Renal cortical epithelial cell (primary cell): ENCODE results near the gene LNX2. TPM values are rescaled to one million over a fixed set of nuclear protein-coding genes. Genes with fewer than 3 reads are reported as not detected.

Experiments used
- DNase-seq: peaks from one replicate; pipeline ENCODE4 v3.0.0-alpha.2; 2011; ENCODE audit warnings: low read depth
- total RNA-seq: library from RNA; depleted of rRNA; stranded (reverse); fragments of >200 nt; gene quantifications from 2 replicates; pipeline ENCODE4 v1.2.3, GENCODE V29; 2014

LNX2 gene
- total RNA-seq, 1 donor from 2014 or later: 16.5 TPM

DNA sequence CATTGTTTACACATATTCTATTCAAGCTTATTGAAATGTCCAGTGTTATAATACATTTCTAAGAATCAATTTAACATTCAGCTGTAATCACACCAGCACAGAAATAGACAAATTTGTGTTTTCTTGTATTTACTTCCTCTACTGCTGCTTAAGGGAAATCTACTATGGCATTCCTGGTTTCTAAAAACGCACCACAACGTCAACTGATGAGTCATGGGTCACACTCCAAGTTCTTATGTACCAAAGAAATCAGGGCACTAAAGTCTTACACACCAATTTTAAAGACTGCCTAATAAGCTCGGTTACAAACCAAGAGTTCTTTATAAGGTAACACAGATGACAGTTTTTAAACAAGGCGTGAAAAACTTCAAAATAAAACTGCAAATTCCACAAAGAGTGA, 13.2 kb downstream of the LNX2 start:
- DNase-seq: peak; percentile 93

DNA sequence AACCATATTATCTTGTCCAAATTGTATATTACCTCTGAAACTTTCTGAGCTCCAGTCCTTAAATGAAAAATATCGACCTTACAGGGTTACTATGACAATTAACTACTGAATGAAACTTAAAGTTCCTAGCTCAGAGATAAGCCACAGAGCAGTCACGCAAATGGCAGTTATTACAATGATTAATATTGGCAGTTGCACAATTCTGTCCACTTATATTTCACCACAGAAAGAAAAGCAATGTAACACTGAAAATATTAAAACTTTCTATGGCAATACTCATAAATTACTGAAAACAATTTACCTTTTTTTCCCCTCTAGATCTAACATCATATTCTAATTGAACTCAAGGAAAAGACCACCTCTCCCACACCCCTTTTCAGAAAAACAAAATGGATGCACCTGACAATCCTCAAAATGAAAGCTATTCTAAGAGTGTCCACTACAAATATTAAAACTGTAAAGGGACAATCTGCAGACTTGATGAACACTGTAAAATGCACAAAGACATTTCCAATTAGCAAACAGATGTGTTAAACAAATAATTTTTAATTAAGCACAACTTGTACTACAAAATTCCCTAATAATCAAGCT, 14.6 kb downstream of the LNX2 start:
- no peak for DNase-seq

DNA sequence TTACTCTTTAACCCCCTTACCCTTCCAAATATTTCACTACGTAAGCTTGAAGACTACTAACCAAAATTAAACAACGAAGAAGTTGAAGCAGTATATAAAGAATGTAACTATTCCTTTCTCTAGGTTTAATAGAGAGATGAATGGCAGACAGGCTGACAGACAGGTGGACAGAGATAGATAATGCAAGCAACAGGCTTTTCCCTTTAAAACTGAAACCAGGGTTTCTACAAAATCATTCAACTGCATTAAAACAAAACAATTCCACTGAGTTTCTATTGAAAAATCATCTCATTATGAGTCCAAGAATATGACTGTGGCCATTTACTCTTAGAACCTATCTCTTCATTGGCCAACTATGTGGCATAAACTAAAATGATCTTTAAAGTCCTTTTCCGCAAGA, 15.2 kb downstream of the LNX2 start:
- no peak for DNase-seq

DNA sequence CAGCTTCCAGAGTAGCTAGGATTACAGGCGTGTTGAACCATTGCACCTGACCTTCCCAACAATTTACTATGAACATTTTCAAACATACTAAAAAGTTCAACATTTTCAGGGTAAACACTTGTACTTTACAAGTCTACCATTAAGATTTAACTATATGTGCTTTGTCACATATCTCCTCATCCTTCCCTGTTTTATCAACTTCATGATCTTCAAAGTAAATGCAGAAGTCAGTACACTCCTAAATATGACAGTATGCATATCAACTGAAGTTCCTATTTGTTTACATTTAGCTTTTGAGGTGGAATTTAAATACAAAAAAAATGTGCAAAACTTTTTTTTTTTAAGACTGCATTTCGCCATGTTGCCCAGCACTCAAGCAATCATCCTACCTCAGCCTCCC, 18.5 kb downstream of the LNX2 start:
- DNase-seq: no peak

DNA sequence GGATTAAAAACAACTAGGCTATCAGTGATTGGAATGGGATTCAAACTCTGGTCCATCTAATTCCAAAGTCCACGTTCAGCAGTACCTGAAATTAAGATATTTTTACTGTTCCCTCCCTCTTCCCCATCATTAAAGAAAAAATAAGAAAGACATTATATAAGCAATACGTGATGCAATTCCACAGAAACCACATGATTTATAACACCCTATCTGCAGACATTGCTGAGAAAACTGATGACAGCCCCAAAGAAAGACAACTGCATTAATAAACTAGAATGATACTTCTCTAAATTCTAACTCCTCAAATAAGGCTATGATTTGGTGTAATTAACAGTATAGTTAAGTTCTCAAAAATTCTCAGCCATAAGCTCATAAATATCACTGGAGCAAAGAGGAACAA, 19.1 kb downstream of the LNX2 start:
- DNase-seq: no peak

DNA sequence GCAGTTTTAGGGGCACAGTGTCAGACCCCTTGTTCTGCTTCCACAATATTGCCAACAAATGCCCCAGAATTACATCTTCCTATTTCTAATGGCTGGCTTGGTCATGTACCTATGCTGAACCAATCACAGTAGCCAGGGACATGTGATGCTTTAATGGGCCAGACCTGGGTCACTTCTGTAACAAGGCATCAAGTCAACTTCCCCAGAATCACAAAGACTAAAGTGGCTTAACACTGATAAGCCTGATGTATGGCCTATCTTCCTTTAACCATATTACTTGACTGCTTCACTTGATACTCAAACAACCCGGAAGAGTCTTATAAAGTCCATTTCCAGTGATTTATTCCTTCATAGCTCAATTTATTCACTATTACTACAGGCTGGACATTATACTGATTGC, 19.6 kb downstream of the LNX2 start:
- no peak for DNase-seq

DNA sequence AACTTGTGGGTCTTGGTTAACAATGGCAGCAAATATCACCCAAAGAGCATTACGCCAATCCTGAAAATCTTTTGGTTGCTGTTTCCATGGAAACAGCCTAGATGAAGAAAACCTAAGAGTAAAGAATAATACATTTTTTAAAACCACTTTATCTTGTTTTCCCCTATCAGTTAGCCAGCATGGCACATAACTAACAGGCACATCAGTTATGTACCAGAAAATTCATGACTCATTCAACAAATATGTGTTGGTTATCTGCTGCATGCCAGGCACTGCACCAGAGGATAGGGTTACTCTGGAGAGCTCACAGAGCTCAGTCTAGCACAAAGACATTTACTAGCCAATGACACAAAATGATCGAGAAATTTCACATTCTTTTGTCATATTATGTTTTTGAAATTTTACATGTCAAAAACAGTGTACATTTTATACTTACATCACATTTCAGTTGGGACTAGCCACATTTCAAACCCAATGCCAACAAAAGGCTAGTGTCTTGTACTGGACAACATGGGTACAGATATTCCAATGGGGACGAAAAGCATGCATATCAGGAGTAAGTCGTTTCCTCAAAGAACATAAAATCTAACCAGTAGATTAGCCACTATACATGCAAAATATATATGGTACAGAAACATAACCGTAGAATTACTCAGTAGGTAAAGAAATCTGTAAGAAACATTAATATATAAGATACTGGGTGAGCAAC, 20.3 kb downstream of the LNX2 start:
- DNase-seq: peak; percentile 86

DNA sequence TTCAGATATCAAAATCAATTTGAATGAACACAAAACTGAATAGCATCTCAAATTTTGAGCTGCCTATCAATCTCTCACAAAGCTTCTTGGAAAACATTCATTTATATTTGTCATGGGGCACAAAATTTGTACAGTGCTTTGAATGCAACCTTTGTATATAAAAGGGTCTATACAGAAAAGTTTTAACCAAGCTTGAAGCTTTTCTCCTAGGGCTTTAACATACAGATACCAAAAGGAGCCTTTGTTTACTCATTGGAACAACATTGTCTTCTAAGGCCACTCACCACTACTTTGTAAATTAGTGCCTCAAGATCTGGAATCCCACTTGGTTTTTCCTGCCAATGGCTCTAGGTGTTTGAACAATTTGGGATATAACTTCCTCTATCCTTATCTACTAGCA, 21.2 kb downstream of the LNX2 start:
- DNase-seq: no peak

DNA sequence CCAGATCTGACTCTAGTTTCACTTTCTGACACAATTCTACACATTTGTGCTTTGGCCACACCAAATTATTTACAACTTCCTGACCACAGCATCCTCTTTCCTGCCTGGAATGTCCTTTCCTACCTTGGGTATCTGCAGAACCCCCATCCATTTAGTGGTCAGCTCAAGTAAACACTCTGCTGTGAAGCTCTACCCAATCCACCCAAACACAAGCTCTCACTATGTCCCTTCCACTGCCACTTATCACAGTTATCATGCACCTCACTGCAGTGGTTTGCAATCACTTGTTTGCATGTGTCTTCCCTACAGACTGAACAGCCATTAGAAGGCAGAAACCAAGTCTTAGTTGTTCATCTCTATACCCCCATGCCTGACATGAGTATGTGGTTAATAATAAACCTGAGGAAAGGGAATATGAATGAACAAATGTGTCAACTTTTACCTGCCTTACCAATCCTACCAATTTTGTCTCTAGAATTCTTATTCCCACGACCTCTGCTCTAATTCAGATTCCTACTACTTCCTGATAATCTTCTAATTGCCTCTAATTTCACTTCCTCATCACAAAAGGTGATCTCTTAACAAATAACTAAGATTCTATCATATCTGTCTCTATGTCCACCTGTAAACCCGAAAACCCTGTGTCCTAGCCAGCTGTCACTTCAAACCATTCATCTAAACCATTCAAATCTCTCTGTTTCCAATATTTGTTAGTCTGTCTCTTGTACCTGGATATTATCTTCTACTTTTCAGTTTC, 25.1 kb downstream of the LNX2 start:
- peak; percentile 27 for DNase-seq

DNA sequence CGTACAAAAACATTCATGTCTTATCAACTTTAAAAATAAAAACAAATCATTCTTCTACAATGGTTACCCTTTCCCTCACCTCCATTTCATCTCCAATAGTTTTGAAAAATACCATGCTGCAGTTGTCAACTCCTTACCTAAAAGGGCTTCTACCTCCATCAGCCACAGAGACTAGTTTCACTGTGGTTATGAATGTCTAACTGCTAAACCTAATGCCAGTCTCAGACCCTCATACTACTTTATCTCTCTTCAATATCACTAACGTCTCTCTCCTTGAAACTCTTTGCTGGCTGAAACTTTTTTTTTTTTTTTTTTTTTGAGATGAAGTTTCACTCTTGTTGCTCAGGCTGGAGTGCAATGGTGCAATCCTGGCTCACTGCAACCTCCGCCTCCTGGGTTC, 27.1 kb downstream of the LNX2 start:
- DNase-seq: no peak

DNA sequence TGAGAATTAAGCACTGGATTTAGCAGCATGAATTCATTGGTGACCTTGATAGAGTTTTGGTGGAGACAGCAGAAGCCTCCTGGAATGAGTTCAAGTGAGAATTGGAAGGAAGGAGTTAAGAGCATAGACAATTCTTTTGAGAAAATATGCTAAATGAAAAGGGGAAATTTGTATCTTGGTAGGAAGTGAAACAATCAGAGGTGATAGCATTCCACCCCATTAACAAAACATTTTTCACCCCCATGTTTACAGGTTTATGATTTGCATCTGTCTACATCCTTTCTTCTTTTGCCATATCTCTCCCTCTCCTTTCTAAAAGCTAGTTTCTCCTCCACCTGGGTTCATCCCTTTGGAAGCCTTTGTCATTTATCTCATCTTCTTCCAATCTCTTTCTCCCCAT, 27.5 kb downstream of the LNX2 start:
- DNase-seq: no peak

DNA sequence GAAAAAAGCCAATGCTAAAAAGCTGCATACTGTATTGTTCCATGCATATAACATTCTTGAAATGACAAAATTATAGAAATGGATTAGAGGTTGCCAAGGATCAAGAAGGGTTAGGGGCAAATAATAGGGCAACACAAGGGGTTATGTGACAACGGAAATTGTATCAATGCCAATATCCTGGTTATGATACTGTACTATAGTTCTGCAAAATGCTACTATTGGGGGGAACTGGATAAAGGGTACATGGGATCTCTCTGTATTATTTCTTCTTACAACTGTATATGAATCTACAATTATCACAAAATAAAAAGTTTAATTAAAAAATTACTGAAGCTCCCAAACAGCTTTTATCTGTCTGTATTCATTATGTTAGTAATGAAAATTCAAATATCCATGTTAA, 31.9 kb downstream of the LNX2 start:
- DNase-seq: no peak

DNA sequence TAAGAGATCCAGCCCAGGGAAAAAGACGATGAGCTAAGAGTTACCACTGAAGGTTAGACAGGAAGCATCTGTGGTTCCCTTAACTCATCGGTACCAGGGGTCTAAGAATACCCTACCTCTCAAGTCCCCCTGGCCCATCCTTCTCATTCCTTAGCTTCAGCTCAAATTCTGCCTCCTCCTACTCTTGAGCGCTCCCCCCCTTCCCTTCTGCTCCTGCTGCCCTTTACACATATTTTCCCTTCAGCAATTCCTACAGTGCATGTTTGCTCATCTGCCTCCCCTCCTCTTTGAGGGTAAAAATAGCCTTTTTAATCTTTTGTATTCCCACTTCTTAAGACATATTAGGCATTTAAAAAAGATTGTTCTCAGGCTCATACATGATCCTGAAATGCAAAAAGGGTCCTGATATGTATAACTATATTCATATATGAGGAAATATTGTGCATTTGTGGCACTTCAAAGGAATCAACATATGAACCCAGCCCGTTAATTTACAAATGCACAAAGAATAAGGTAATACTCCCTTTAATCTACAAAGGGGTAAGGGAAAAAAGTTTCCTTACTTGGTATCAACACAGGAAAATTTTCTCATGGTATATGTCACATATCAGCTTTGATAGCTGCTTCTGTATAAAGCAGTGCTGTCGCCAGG, 33.1 kb downstream of the LNX2 start:
- no peak for DNase-seq

DNA sequence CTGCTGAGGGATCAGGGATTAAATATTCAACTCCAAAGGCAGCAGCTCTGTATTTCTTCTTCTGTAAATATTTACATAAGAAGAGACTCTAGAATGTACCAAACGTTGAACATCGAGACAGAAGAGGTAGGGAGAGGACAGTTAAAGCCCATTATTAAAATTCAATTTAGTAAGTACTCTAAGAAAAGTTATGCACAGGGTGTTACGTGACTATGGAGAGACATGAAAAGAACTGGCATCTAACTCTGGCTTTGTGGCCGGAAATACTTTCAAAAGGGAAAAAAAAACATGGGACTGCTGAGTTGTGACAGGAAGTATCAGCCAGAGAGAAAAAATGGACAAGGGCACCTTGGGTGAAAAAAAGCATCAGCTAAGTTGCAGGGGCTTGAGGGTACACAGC, 36.7 kb downstream of the LNX2 start:
- DNase-seq: peak; percentile 34

DNA sequence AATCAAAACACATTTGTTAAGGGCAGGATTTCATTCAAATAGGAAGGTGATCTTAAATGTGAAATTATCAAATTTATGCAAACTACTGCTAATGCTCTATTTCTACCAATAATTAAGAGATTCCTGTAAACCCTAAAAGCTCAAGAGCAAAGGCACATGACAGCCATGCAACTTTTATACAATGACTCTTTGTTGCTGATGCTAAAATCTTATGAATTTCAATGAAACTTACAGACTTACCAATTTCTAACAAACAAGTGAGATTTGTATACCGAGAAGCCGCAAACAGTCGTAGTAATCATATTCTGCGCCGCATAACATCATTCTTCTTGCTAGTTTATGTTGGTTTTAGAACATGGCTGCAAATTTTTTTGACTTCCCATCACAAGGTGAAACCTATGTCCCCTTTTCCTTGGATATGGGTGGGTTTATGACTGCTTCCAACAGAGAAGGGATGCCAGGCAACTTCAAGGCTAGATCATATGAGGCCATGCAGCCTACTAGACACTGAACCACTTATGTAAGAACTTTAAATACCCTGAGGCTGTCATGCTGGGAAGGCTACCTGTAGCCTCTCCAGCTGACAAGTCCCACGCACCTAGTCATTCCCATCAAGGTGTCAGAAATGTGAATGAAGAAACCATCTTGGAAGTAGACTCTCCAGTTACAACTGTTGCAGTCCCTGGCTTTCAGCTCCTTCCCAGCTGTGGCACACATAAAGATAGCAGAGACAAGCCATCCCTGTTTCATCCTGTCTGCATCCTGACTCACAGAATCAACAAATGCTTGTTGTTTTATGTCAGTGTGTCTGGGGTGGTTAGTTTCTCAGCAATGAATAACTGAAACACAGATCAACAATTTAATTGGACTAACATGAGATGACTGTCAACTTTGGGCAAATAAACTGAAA, 42.0 kb downstream of the LNX2 start:
- peak; percentile 46 for DNase-seq

DNA sequence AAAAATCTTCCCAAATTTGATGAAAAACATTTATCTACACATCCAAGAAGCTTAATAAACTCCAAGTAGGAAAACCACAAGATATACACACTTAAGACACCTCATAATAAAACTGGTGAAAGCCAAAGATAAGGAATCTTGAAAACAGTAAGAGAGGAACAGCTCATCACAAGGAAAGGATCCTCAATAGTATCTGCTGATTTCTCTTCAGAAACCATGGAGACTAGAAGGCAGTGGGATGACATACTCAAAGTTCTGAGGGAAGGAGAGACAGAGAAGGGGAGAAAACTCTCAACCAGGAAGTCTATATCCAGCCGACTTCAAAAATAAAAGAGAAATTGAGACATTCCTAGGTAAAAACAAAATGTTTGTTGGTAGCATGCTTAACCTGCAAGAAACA, 45.7 kb downstream of the LNX2 start:
- DNase-seq: no peak

DNA sequence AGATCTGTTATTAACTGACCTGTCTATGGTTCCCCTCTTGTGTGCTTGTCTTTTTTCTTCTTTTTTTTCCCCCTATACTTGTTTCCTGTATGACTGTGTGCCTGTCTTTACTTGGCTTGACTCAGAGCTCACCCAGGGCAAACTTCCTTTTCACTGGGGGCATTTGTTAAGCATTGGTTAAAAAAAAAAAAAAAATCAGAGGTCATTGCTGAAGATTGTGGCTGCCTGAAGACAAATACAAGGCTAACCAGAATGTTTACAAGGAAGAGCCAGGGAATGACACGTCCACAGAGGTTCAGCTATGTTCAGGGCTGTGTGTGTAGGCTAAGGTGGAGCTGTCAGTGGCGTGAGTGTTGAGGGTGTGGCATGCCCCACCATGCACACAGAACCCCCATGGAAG, 47.1 kb downstream of the LNX2 start:
- peak; percentile 70 for DNase-seq

DNA sequence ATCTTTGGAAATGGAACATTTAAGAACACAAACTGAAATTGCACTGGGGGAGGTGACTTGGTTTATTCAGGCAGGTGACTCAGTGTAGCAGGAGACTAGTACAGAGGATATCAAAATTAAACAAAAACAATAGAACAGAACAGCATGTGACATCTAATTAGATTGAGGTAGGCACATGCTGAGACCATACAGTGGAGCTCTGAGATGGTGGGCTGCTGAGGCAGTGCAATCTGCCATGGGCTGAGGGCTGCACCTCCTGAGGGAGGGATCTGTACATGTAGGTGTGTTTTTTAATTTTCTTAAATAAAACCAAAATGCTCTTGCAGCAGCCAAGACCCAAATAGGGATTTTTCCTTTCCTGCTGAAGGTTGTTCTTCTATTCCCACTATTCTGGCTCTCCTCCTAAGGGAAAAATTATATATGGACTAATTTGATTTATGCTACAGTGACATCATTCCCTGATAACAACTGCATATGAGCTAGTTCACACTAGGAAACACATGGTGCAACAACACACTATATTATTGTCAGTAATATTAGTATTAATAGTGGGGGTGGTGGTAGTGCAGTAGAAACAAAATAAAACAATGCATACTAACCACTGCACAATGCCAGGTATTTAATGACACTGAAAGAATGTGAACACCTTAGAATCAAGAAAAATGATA, 48.0 kb downstream of the LNX2 start:
- no peak for DNase-seq

DNA sequence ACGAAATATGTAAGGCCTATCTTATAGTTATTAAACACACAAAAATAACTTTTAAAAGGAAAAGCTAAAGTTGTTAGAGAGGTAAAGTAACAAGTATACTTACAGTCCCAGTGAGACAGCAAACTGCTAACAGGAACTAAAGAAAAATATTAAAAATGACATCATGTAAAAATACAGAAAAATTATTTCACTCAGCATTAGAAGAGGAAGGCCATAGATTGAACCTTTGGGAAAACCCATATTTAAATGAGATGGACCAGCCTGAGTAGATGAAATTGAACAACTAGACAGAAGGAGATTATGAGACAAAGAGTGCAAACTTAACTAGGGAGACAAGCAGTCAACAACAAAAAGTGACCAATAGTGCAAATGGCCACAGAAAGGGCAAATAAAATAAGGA, 49.4 kb downstream of the LNX2 start:
- no peak for DNase-seq

DNA sequence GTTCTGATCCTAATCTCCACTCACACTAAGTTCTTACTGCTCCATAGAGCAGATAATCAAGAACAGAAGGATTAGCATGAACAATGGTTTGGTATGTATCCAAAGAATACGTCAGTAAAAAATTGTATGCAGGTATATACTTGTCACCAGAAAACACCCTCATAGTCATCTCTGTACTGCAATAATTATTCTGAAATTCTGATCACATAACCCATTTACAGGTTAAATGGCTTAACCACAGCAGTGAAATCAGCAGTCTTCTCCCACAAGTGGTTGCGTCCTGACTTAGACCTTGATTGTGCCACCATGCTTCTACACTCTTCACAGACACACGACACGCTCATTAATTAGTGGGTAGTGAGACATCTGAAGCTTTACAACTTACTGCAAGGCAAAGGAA, 50.9 kb downstream of the LNX2 start:
- no peak for DNase-seq

DNA sequence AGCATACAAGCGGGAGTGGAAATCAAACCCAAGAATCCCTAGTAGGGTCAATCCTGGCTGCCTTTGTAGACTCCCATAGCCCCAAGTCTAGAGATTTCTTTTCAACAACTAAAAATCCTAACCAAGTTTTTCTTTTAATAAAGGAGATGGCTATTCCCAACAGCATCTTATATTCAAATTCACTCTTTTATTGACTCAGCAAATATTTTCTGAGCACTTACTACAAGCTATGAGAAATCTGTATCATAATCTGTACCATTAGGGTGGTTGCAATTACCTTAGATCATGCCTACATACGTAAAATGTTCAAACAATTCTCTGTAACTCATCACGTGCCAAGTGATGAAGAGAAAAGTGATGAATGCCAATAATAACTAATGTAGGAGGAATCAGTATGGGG, 54.5 kb downstream of the LNX2 start:
- no peak for DNase-seq
